T-cell (primary cell): Measurements from ENCODE around the gene ATP6V0E1. TPM values are rescaled to one million over a fixed set of nuclear protein-coding genes. Genes with fewer than 3 reads are reported as not detected.

ENCODE experiments used
- ATAC-seq, 4 experiments: fragments of 200-7000 bp in 3 of 4; fragments of 150-1000 bp in 1 of 4; cut with Tn5 transposase; replicated peaks in 1 of 4; 1 replicate in 3 of 4; 2 replicates in 1 of 4; pipeline ENCODE4 v1.10.0; 2021; ENCODE audit warnings: moderate library complexity in 3 of 4, mild to moderate bottlenecking in 2 of 4, moderate number of reproducible peaks in 1 of 4
- CTCF ChIA-PET, 2 donors: fragments of 300-600 bp; sonication (Branson Sonifier 250); formaldehyde crosslinking; loops; one replicate each; lab custom pipeline; 2022; ENCODE audit warnings: antibody characterized with exemption in 2 of 2; lab: Charles Lee
- POLR2A ChIA-PET, 2 donors: fragments of 300-600 bp; sonication (Branson Sonifier 250); formaldehyde crosslinking; loops; one replicate each; lab custom pipeline; 2022; ENCODE audit warnings: antibody characterized with exemption in 2 of 2; lab: Charles Lee
- DNase-seq, 35 experiments: peaks; one replicate each; pipeline versions ENCODE4 v3.0.0 to v3.0.0-alpha.2; 2013 to 2023
- H3K27ac ChIP-seq: one replicate; pipeline ENCODE4 v1.5.1; 2013; ENCODE audit warnings: low read length
- H3K27me3 ChIP-seq, 2 experiments: replicated peaks in 1 of 2; 1 replicate in 1 of 2; 2 replicates in 1 of 2; pipeline versions ENCODE4 v1.6.1 to v1.7.0; 2013; ENCODE audit warnings: low read length in 1 of 2, mixed read lengths in 1 of 2; ENCODE audit not compliant: control insufficient read depth in 2 of 2, insufficient read depth in 2 of 2; ENCODE audit errors: extremely low read depth in 1 of 2
- H3K36me3 ChIP-seq, 2 donors: 1 replicate in 1 of 2; 2 replicates in 1 of 2; pipeline versions ENCODE4 v1.6.1 to v1.7.0; 2013; ENCODE audit warnings: low read length in 1 of 2; ENCODE audit not compliant: control insufficient read depth in 2 of 2, insufficient read depth in 1 of 2; ENCODE audit errors: extremely low read depth in 1 of 2
- H3K4me1 ChIP-seq, 2 experiments: 1 replicate in 1 of 2; 2 replicates in 1 of 2; pipeline versions ENCODE4 v1.6.1 to v1.7.0; 2013; ENCODE audit warnings: low read length in 2 of 2, mixed read lengths in 1 of 2; ENCODE audit not compliant: insufficient read depth in 2 of 2, control insufficient read depth in 1 of 2; ENCODE audit errors: extremely low read depth in 1 of 2
- H3K4me3 ChIP-seq, 2 donors: 1 replicate in 1 of 2; 2 replicates in 1 of 2; pipeline versions ENCODE4 v1.5.1 to v1.7.0; 2013; ENCODE audit warnings: mild to moderate bottlenecking in 2 of 2, low read length in 1 of 2, moderate library complexity in 1 of 2; ENCODE audit not compliant: control insufficient read depth in 1 of 2; ENCODE audit errors: extremely low read depth in 1 of 2
- H3K9me3 ChIP-seq: 2 replicates; pipeline ENCODE4 v1.7.0; 2013
- H3K27ac Mint-ChIP-seq, 2 donors: one replicate each; pipeline ENCODE4 v1.8.0; 2020 to 2021; ENCODE audit warnings: mild to moderate bottlenecking in 2 of 2, mixed read lengths in 2 of 2
- H3K27me3 Mint-ChIP-seq, 2 donors: one replicate each; pipeline ENCODE4 v1.8.0; 2021 to 2022; ENCODE audit warnings: mixed read lengths in 2 of 2
- H3K36me3 Mint-ChIP-seq: one replicate; pipeline ENCODE4 v1.8.0; 2021; ENCODE audit warnings: mixed read lengths
- H3K4me1 Mint-ChIP-seq, 3 donors: one replicate each; pipeline ENCODE4 v1.8.0; 2020 to 2022; ENCODE audit warnings: mixed read lengths in 3 of 3, mild to moderate bottlenecking in 1 of 3
- H3K4me3 Mint-ChIP-seq, 3 donors: one replicate each; pipeline ENCODE4 v1.8.0; 2020 to 2022; ENCODE audit warnings: mild to moderate bottlenecking in 3 of 3, mixed read lengths in 3 of 3, moderate library complexity in 3 of 3
- H3K9me3 Mint-ChIP-seq, 3 donors: one replicate each; pipeline ENCODE4 v1.8.0; 2020 to 2022; ENCODE audit warnings: mixed read lengths in 3 of 3
- WGBS: methylation state at CpG from one replicate; pipeline ENCODE4 v1.1.5; 2013; ENCODE audit warnings: missing lambda C conversion rate; ENCODE audit not compliant: insufficient coverage; 5-methylcytosine and 5-hydroxymethylcytosine counted together
- total RNA-seq, 35 experiments: library from RNA in 6 of 35; stranded (reverse) in 6 of 35; fragments of 120-200 nt in 1 of 35; gene quantifications; one replicate each; pipeline versions ENCODE4 v1.2.1 to v1.2.4 and lab custom pipeline; 2013 to 2026

Gene ATP6V0E1
- total RNA-seq, 5 donors from 2014 or later (not counting 1 experiment from before 2014, with no cell fraction given): 81.6 to 156 (median 132) TPM

- WGBS: no CpG with 5 or more reads among the region's 2 CpGs
- peaks cover 16 to 24% (median 20%) of the 10 kb centered on the region in 3 donors for H3K4me1 Mint-ChIP-seq
- H3K36me3 Mint-ChIP-seq: no peaks in the 10 kb centered on the region
- CTCF ChIA-PET: no interaction called here
- POLR2A ChIA-PET: no interaction called here
- H3K36me3 ChIP-seq: no peaks in the 10 kb centered on the region
- H3K4me3 Mint-ChIP-seq: no peak overlapping the region
- no peaks in the 10 kb centered on the region for H3K9me3 ChIP-seq
- H3K4me1 ChIP-seq: peaks cover 6 to 9% of the 10 kb centered on the region in 2 experiments
- no peak overlapping the region for H3K27ac Mint-ChIP-seq
- H3K9me3 Mint-ChIP-seq: no peaks in the 10 kb centered on the region
- H3K4me3 ChIP-seq: no peak overlapping the region
- H3K27me3 Mint-ChIP-seq: peaks cover 2 to 5% of the 10 kb centered on the region in 2 donors
- DNase-seq (no peak), ATAC-seq (no peak)
- no peak overlapping the region for H3K27ac ChIP-seq
- H3K27me3 ChIP-seq: no peaks in the 10 kb centered on the region
Observed at GRCh38 chr5:173050791-173051190, 67.2 kb downstream of the ATP6V0E1 start.

GRCh38 chr5:173051746-173052145, 68.2 kb downstream of the ATP6V0E1 start:
- ChIA-PET CTCF (no interaction called here), POLR2A (no interaction called here)
- peaks cover 7 to 10% of the 10 kb centered on the region in 2 experiments for H3K4me1 ChIP-seq
- Mint-ChIP-seq H3K4me1 (peaks cover 18 to 26% (median 22%) of the 10 kb centered on the region in 3 donors), H3K4me3 (no peak overlapping the region), H3K9me3 (no peaks in the 10 kb centered on the region), H3K36me3 (no peaks in the 10 kb centered on the region), H3K27me3 (peaks cover 2 to 5% of the 10 kb centered on the region in 2 donors), H3K27ac (no peak overlapping the region)
- H3K9me3 ChIP-seq: no peaks in the 10 kb centered on the region
- DNase-seq (no peak), ATAC-seq (no peak)
- no peaks in the 10 kb centered on the region for H3K27me3 ChIP-seq
- no peak overlapping the region for H3K27ac ChIP-seq
- no peaks in the 10 kb centered on the region for H3K36me3 ChIP-seq
- H3K4me3 ChIP-seq: no peak overlapping the region
- no CpG with 5 or more reads among the region's 5 CpGs for WGBS

GRCh38 chr5:173053041-173053440, 69.5 kb downstream of the ATP6V0E1 start:
- CTCF ChIA-PET: interaction anchor here in 1 of 2 donors (1.2 kb wide), 1 partner anchor 69 kb away, joined by 3 read pairs; no protein-coding TSS in a partner anchor
- DNase-seq: no peak
- Histone ChIP-seq H3K9me3 (no peaks in the 10 kb centered on the region), H3K4me1 (peaks cover 12 to 17% of the 10 kb centered on the region in 2 experiments), H3K36me3 (no peaks in the 10 kb centered on the region), H3K4me3 (no peak overlapping the region), H3K27me3 (no peaks in the 10 kb centered on the region), H3K27ac (no peak overlapping the region)
- no peaks in the 10 kb centered on the region for H3K36me3 Mint-ChIP-seq
- 100% methylated on average over 1 of the region's 3 CpGs for WGBS
- H3K9me3 Mint-ChIP-seq: no peaks in the 10 kb centered on the region
- peaks cover 2 to 5% of the 10 kb centered on the region in 2 donors for H3K27me3 Mint-ChIP-seq
- ATAC-seq: no peak
- no peak overlapping the region for H3K4me3 Mint-ChIP-seq
- H3K27ac Mint-ChIP-seq: no peak overlapping the region
- H3K4me1 Mint-ChIP-seq: peaks cover 24 to 31% (median 26%) of the 10 kb centered on the region in 3 donors
- POLR2A ChIA-PET: no interaction called here

- DNase-seq (no peak), ATAC-seq (no peak)
- Mint-ChIP-seq H3K4me1 (peaks cover 32 to 44% (median 33%) of the 10 kb centered on the region in 3 donors), H3K27me3 (peaks cover 2 to 5% of the 10 kb centered on the region in 2 donors), H3K4me3 (peak overlapping the region; percentile 79 to 87 (median 85)), H3K9me3 (no peaks in the 10 kb centered on the region), H3K27ac (peak overlapping the region; percentile 92 to 94), H3K36me3 (peaks cover 3% of the 10 kb centered on the region)
- Histone ChIP-seq H3K27me3 (no peaks in the 10 kb centered on the region), H3K4me3 (peak overlapping the region; percentile 73 to 80), H3K4me1 (peaks cover 23 to 27% of the 10 kb centered on the region in 2 experiments), H3K27ac (peak overlapping the region; percentile 39), H3K36me3 (peaks cover 0 to 4% of the 10 kb centered on the region in 2 donors), H3K9me3 (no peaks in the 10 kb centered on the region)
- ChIA-PET POLR2A (no interaction called here), CTCF (interaction anchor here in 1 of 2 donors (1.1 kb wide), 1 partner anchor 71 kb away, joined by 4 read pairs; no protein-coding TSS in a partner anchor)
- 24% methylated on average over 5 of the region's 10 CpGs for WGBS
Observed at GRCh38 chr5:173055042-173055721, 71.6 kb downstream of the ATP6V0E1 start.

- Histone ChIP-seq H3K4me1 (peaks cover 23 to 29% of the 10 kb centered on the region in 2 experiments), H3K36me3 (peaks cover 0 to 7% of the 10 kb centered on the region in 2 donors), H3K27ac (peak overlapping the region; percentile 39), H3K9me3 (no peaks in the 10 kb centered on the region), H3K27me3 (no peaks in the 10 kb centered on the region), H3K4me3 (peak overlapping the region; percentile 73 to 80)
- peak overlapping the region; percentile 92 to 94 for H3K27ac Mint-ChIP-seq
- ATAC-seq: no peak
- H3K9me3 Mint-ChIP-seq: no peaks in the 10 kb centered on the region
- H3K36me3 Mint-ChIP-seq: peaks cover 3% of the 10 kb centered on the region
- peaks cover 35 to 49% (median 38%) of the 10 kb centered on the region in 3 donors for H3K4me1 Mint-ChIP-seq
- H3K27me3 Mint-ChIP-seq: peaks cover 2 to 5% of the 10 kb centered on the region in 2 donors
- ChIA-PET CTCF (no interaction called here), POLR2A (no interaction called here)
- H3K4me3 Mint-ChIP-seq: peak overlapping the region; percentile 79 to 87 (median 85)
- 0% methylated on average over 3 of the region's 11 CpGs for WGBS
- peak in 4 of 35 experiments; percentile 4 to 7 (median 4) for DNase-seq
Observed at GRCh38 chr5:173055722-173055982, 72.1 kb downstream of the ATP6V0E1 start.

GRCh38 chr5:173055983-173056782, 72.6 kb downstream of the ATP6V0E1 start, which contains the start of gene CREBRF:
CREBRF (plus strand) TSS chr5:173056352; CDS start chr5:173080776, 24,424 bp downstream.
- peaks cover 3% of the 10 kb centered on the region for H3K36me3 Mint-ChIP-seq
- H3K27me3 Mint-ChIP-seq: peaks cover 2 to 5% of the 10 kb centered on the region in 2 donors
- DNase-seq (peak; percentile 96 to 99 (median 98)), ATAC-seq (peak; percentile 72 to 74 (median 74))
- ChIA-PET POLR2A (interaction anchor here (0.6 to 1.8 kb wide), 6 partner anchors 21 to 277 kb away, joined by 3 to 21 read pairs (median 5); partner anchors contain the start of gene ATP6V0E1 (in 1 of the 2)), CTCF (interaction anchor here in 1 of 2 donors (0.7 to 1.9 kb wide), 4 partner anchors 11 to 560 kb away, joined by 3 to 25 read pairs (median 6); partner anchors contain the start of gene ATP6V0E1)
- H3K27ac ChIP-seq: peak within 1 kb of the TSS; percentile 75
- H3K36me3 ChIP-seq: peaks cover 0 to 7% of the 10 kb centered on the region in 2 donors
- H3K4me3 Mint-ChIP-seq: peak within 1 kb of the TSS; percentile 79 to 92 (median 90)
- H3K4me1 ChIP-seq: peaks cover 23 to 29% of the 10 kb centered on the region in 2 experiments
- no peaks in the 10 kb centered on the region for H3K9me3 ChIP-seq
- peak within 1 kb of the TSS; percentile 92 to 94 for H3K27ac Mint-ChIP-seq
- peak within 1 kb of the TSS; percentile 73 to 92 for H3K4me3 ChIP-seq
- H3K4me1 Mint-ChIP-seq: peaks cover 41 to 54% (median 43%) of the 10 kb centered on the region in 3 donors
- no peaks in the 10 kb centered on the region for H3K9me3 Mint-ChIP-seq
- WGBS: under 1% methylated on average over 67 of the region's 74 CpGs
- no peaks in the 10 kb centered on the region for H3K27me3 ChIP-seq
